GM12878 (cell line): Measurements from ENCODE around the gene SMIM9. TPM values are rescaled to one million over a fixed set of nuclear protein-coding genes. Genes with fewer than 3 reads are reported as not detected.

ENCODE experiments used
- ATAC-seq: fragments of 200-7000 bp; cut with Tn5 transposase; 3 replicates; pipeline ENCODE4 v1.9.1; 2020; ENCODE audit warnings: mild to moderate bottlenecking, moderate library complexity
- BruUV-seq: library from RNA; stranded (reverse); fragments of 400-500 nt; replicated peaks from 2 replicates; lab custom pipeline; 2021; lab: Mats Ljungman, UMichigan
- CTCF ChIA-PET: fragments of 300-600 bp; sonication (Branson Sonifier 250); formaldehyde crosslinking; extraction: SDS; loops from one replicate; lab custom pipeline; 2021; ENCODE audit warnings: inconsistent platforms; lab: Yijun Ruan, JAX
- POLR2A ChIA-PET: fragments of 350-600 bp; formaldehyde crosslinking; extraction: SDS; loops from one replicate; lab custom pipeline; 2021; ENCODE audit warnings: inconsistent platforms; lab: Charles Lee
- RAD21 ChIA-PET: fragments of 300-600 bp; sonication (Branson Sonifier 250); formaldehyde crosslinking; loops from one replicate; lab custom pipeline; 2023; ENCODE audit warnings: antibody characterized with exemption; ENCODE audit not compliant: unreplicated experiment; lab: Charles Lee
- SMC1A ChIA-PET: fragments of 300-600 bp; sonication (Branson Sonifier 250); formaldehyde crosslinking; loops from one replicate; lab custom pipeline; 2023; ENCODE audit not compliant: unreplicated experiment, uncharacterized antibody; lab: Charles Lee
- DNase-seq: peaks from one replicate; pipeline ENCODE4 v3.0.0-alpha.2; 2011; ENCODE audit warnings: low read depth, low spot score
- FAIRE-seq: peaks from 3 replicates; lab custom pipeline; 2011; peaks lifted over from hg19 to GRCh38; lab: Jason Lieb, UNC
- H2AFZ ChIP-seq: 2 replicates; pipeline ENCODE4 v1.6.0; 2011; ENCODE audit warnings: low read depth, low read length, control low read depth; ENCODE audit not compliant: control insufficient read depth
- H3K27ac ChIP-seq: 2 replicates; pipeline ENCODE4 v1.5.1; 2011; ENCODE audit warnings: control low read depth; ENCODE audit not compliant: control insufficient read depth, insufficient read depth
- H3K27me3 ChIP-seq, 2 experiments: replicated peaks in 1 of 2; 2 replicates each; pipeline versions ENCODE4 v1.6.0 to v1.6.1; 2011; ENCODE audit warnings: low read length in 1 of 2; ENCODE audit not compliant: control insufficient read depth in 2 of 2, insufficient read depth in 2 of 2
- H3K36me3 ChIP-seq, 2 experiments: 2 replicates each; pipeline ENCODE4 v1.5.1; 2011; ENCODE audit warnings: low read length in 1 of 2; ENCODE audit not compliant: control insufficient read depth in 2 of 2, insufficient read depth in 2 of 2
- H3K4me1 ChIP-seq: 2 replicates; pipeline ENCODE4 v1.6.1; 2011; ENCODE audit warnings: mild to moderate bottlenecking, low read length, moderate library complexity, mixed read lengths; ENCODE audit not compliant: control insufficient read depth, insufficient read depth
- H3K4me2 ChIP-seq: 2 replicates; pipeline ENCODE4 v1.6.0; 2011; ENCODE audit warnings: control low read depth; ENCODE audit not compliant: control insufficient read depth, insufficient read depth
- H3K4me3 ChIP-seq: fragments of 200-600 bp; sonication (generic); 2 replicates; pipeline ENCODE4 v1.5.1; 2016
- H3K79me2 ChIP-seq: 2 replicates; pipeline ENCODE4 v1.6.0; 2011; ENCODE audit warnings: low read length; ENCODE audit not compliant: control insufficient read depth, insufficient read depth
- H3K9ac ChIP-seq: 2 replicates; pipeline ENCODE4 v1.8.0; 2011; ENCODE audit warnings: low read length, control low read depth, mixed read lengths; ENCODE audit not compliant: control insufficient read depth, insufficient read depth
- H3K9me3 ChIP-seq: replicated peaks from 3 replicates; pipeline ENCODE4 v1.5.1; 2011; ENCODE audit warnings: mild to moderate bottlenecking, low read length; ENCODE audit not compliant: control insufficient read depth, insufficient read depth
- H4K20me1 ChIP-seq: 2 replicates; pipeline ENCODE4 v1.6.0; 2011; ENCODE audit not compliant: control insufficient read depth, insufficient read depth
- EGR1 ChIP-seq, 2 experiments: IDR thresholded peaks; 1 replicate in 1 of 2; 2 replicates in 1 of 2; pipeline ENCODE4 v1.6.1; 2011 to 2012; ENCODE audit warnings: low read depth in 2 of 2, low read length in 2 of 2, borderline replicate concordance in 1 of 2, mild to moderate bottlenecking in 1 of 2, moderate library complexity in 1 of 2
- FOS ChIP-seq: IDR thresholded peaks from 3 replicates; pipeline ENCODE4 v1.6.1; 2011; ENCODE audit warnings: borderline replicate concordance; ENCODE audit not compliant: insufficient read length; ENCODE audit errors: extremely low read depth
- IKZF1 ChIP-seq: fragments of 450-650 bp; conservative IDR thresholded peaks from 2 replicates; pipeline ENCODE4 v1.6.1; 2017; ENCODE audit warnings: antibody characterized with exemption, mild to moderate bottlenecking
- KDM1A ChIP-seq: fragments of 200-600 bp; sonication (generic); IDR thresholded peaks from 2 replicates; pipeline ENCODE4 v1.6.1; 2016; ENCODE audit warnings: borderline replicate concordance
- MTA2 ChIP-seq: fragments of 450-650 bp; IDR thresholded peaks from 2 replicates; pipeline ENCODE4 v1.6.1; 2016; ENCODE audit warnings: low read depth, mild to moderate bottlenecking, moderate library complexity
- MXI1 ChIP-seq: fragments of 150-350 bp; IDR thresholded peaks from 2 replicates; pipeline ENCODE4 v1.6.1; 2011; ENCODE audit warnings: low read depth, mild to moderate bottlenecking, inconsistent platforms, low read length, improper control_type of control experiment
- MYC ChIP-seq: IDR thresholded peaks from 2 replicates; pipeline ENCODE4 v1.6.1; 2011; ENCODE audit warnings: mild to moderate bottlenecking, low read length, moderate library complexity, inconsistent platforms; ENCODE audit not compliant: insufficient read depth, insufficient replicate concordance, insufficient read length, severe bottlenecking
- PAX8 ChIP-seq: fragments of 450-650 bp; IDR thresholded peaks from 2 replicates; pipeline ENCODE4 v1.6.1; 2017; ENCODE audit warnings: mild to moderate bottlenecking, moderate library complexity
- POLR2AphosphoS5 ChIP-seq: IDR thresholded peaks from 2 replicates; pipeline ENCODE4 v1.6.1; 2011; ENCODE audit warnings: mild to moderate bottlenecking, low read length, inconsistent platforms
- TCF7 ChIP-seq: IDR thresholded peaks from 2 replicates; pipeline ENCODE4 v1.6.1; 2014; ENCODE audit warnings: antibody characterized with exemption, borderline replicate concordance
- USF2 ChIP-seq: IDR thresholded peaks from 2 replicates; pipeline ENCODE4 v1.6.1; 2011; ENCODE audit warnings: low read depth, low read length, improper control_type of control experiment, borderline replicate concordance
- YY1 ChIP-seq: IDR thresholded peaks from 2 replicates; pipeline ENCODE4 v1.6.1; 2011; ENCODE audit warnings: low read depth, mild to moderate bottlenecking, low read length
- WGBS: methylation state at CpG from one replicate; pipeline ENCODE4 v1.1.6; 2016; ENCODE audit warnings: low lambda C conversion rate; ENCODE audit not compliant: insufficient replicate concordance, insufficient coverage; ENCODE audit errors: missing lambda C conversion rate; 5-methylcytosine and 5-hydroxymethylcytosine counted together
- in situ Hi-C: fragments of 300-500 bp; cut with MboI; formaldehyde crosslinking; loops from 9 replicates; pipeline ENCODE4 v1.14.3; 2018; ENCODE audit warnings: mixed read lengths
- intact Hi-C: fragments of 100-400 bp; cut with micrococcal nuclease; formaldehyde crosslinking; loops from one replicate; pipeline ENCODE4 v1.14.2; 2022; ENCODE audit not compliant: unreplicated experiment
- polyA plus RNA-seq, 11 experiments: library from polyadenylated mRNA; depleted of rRNA in 4 of 11; unstranded in 6 of 11; stranded (reverse) in 5 of 11; fragments of >200 nt; fragmentation: Nextera tagmentation in 4 of 11; fragmentation: Illumina TruSeq in 1 of 11; extraction: Ambion mirVana in 4 of 11; extraction: Trizol in 1 of 11; gene quantifications; 1 replicate in 1 of 11; 2 replicates in 10 of 11; pipeline versions ENCODE4 v1.2.1 to v1.2.3, GENCODE V29; 2011 to 2016; ENCODE audit warnings: inconsistent platforms in 2 of 11, missing spikeins in 2 of 11, low read depth in 1 of 11
- total RNA-seq, 4 experiments: library from RNA; depleted of rRNA in 3 of 4; stranded (reverse); fragments of >200 nt in 3 of 4; fragmentation: Illumina TruSeq in 1 of 4; extraction: Trizol in 1 of 4; gene quantifications; 2 replicates each; pipeline versions ENCODE4 v1.2.1 to v1.2.3, GENCODE V29; 2013 to 2021
- TF ChIP-seq, protein P1 (sequence below): IDR thresholded peaks from 2 replicates; pipeline ENCODE4 v1.6.1; 2012; ENCODE audit warnings: low read depth, low read length, improper control_type of control experiment

SMIM9 gene
- total and polyA plus RNA-seq, 10 of the 15 experiments (the other 5 are each of a cell fraction or from before 2014, with no cell fraction given): not detected

- in situ Hi-C loops: no loop called here
- FAIRE-seq: no peak
- BruUV-seq: no TSS peak
Measured at GRCh38 chrX:154799556-154800348, 34.7 kb downstream of the SMIM9 start.

DNA sequence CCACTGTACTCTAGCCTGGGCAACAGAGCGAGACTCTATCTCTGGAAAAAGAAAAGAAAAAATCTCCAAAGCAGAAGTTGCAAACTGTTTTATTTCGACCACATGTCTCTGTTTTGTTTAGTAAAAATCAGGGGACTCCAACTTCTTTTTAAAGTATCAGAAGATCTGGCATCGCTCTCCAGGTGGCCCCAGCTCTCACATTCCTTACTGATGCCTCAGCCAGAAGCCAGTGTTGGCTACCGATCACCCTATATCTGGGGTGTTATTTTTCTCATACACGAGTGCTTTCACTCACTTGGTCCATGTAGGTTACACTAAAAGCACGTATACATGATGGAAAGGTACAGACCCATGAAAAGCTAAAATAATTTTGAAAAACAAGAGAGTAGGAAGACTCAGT lies 37.5 kb downstream of the SMIM9 start:
- POLR2A ChIA-PET: no interaction called here
- RAD21 ChIA-PET: no interaction called here
- no peak overlapping the region for H3K27ac ChIP-seq
- ATAC-seq (no peak), DNase-seq (no peak), FAIRE-seq (no peak)
- 14% methylated on average over 6 of the region's 6 CpGs for WGBS
- in situ Hi-C loops: no loop called here
- H3K4me2 ChIP-seq: no peak overlapping the region
- no peak overlapping the region for H2AFZ ChIP-seq
- H3K4me3 ChIP-seq: no peak overlapping the region
- no peaks in the 10 kb centered on the region for H3K36me3 ChIP-seq
- no TSS peak for BruUV-seq
- CTCF ChIA-PET: interaction anchor here (0.9 to 1.0 kb wide), 2 partner anchors 16 to 42 kb away, joined by 3 to 4 read pairs; no protein-coding TSS in a partner anchor
- intact Hi-C loops: no loop called here
- H3K27me3 ChIP-seq: no peaks in the 10 kb centered on the region
- H3K9ac ChIP-seq: no peak overlapping the region
- no peaks in the 10 kb centered on the region for H3K9me3 ChIP-seq
- no peaks in the 10 kb centered on the region for H3K4me1 ChIP-seq
- SMC1A ChIA-PET: interaction anchor here (0.7 to 1.2 kb wide), 3 partner anchors 84 to 335 kb away, joined by 3 to 5 read pairs (median 3); no protein-coding TSS in a partner anchor
- H4K20me1 ChIP-seq: no peaks in the 10 kb centered on the region
- H3K79me2 ChIP-seq: no peaks in the 10 kb centered on the region
- TF ChIP-seq TCF7 (no peak), MXI1 (no peak), EGR1 (IDR thresholded peaks at IDR 0.05; ENCODE audit: borderline replicate concordance in 1 of 2, low read depth in 2 of 2, low read length in 2 of 2) (no peak), MTA2 (no peak), USF2 (no peak), IKZF1 (no peak)

More at GRCh38 chrX:154799556-154800348, 34.7 kb downstream of the SMIM9 start:
- no peaks in the 10 kb centered on the region for H4K20me1 ChIP-seq
- no peaks in the 10 kb centered on the region for H3K79me2 ChIP-seq
- ChIA-PET POLR2A (no interaction called here), SMC1A (no interaction called here), CTCF (interaction anchor here (2.1 kb wide), 1 partner anchor 12 kb away, joined by 5 read pairs; no protein-coding TSS in a partner anchor), RAD21 (no interaction called here)
- no peak overlapping the region for H3K4me2 ChIP-seq
- H2AFZ ChIP-seq: no peak overlapping the region
- H3K9ac ChIP-seq: no peak overlapping the region
- no peaks in the 10 kb centered on the region for H3K36me3 ChIP-seq
- H3K27ac ChIP-seq: no peak overlapping the region
- WGBS: 58% methylated on average over 9 of the region's 9 CpGs
- no peaks in the 10 kb centered on the region for H3K9me3 ChIP-seq
- no peak for DNase-seq
- no peak for ATAC-seq
- H3K4me1 ChIP-seq: no peaks in the 10 kb centered on the region
- no peak overlapping the region for H3K4me3 ChIP-seq
- TF ChIP-seq YY1 (no peak), KDM1A (no peak), MYC (no peak), POLR2AphosphoS5 (no peak), PAX8 (no peak), FOS (no peak)
- TF ChIP-seq, protein P1, sequence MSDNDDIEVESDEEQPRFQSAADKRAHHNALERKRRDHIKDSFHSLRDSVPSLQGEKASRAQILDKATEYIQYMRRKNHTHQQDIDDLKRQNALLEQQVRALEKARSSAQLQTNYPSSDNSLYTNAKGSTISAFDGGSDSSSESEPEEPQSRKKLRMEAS: no peak
- H3K27me3 ChIP-seq: no peaks in the 10 kb centered on the region
- intact Hi-C loops: no loop called here
